GM18951 (cell line): ENCODE results near the gene AKAP12.

Experiments used
- POLR2A ChIP-seq: IDR thresholded peaks from 4 replicates; pipeline ENCODE4 v1.6.1; 2011; ENCODE audit warnings: mild to moderate bottlenecking; ENCODE audit not compliant: insufficient read length, insufficient read depth; ENCODE audit errors: extremely low read depth
- in situ Hi-C: fragments of 300-500 bp; cut with MboI; formaldehyde crosslinking; loops from one replicate; pipeline ENCODE4 v1.12.0; 2022; ENCODE audit warnings: low sequenced_read_pairs, mixed read lengths, inconsistent platforms; ENCODE audit not compliant: unreplicated experiment

AKAP12 gene

DNA sequence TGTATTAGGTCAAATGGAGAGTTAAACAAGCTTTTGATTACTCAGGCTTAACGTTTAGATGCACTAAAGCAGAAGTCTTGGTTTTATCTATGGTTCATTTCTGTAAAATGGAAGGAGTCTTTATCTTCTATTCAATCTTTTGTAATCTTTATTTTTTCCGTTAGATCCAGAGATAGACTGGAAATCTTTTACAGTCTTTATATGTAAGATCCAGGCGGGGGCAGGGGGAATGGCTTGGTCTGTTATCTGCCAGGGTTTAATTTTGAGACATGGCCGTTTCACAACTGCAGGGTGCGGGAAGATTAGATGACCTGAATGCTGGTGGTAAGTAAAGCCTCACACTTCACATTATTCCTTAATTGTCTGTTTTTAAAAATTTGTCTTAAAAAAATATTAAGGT, 3.7 kb downstream of the AKAP12 start:
- in situ Hi-C loops = no loop called here

DNA sequence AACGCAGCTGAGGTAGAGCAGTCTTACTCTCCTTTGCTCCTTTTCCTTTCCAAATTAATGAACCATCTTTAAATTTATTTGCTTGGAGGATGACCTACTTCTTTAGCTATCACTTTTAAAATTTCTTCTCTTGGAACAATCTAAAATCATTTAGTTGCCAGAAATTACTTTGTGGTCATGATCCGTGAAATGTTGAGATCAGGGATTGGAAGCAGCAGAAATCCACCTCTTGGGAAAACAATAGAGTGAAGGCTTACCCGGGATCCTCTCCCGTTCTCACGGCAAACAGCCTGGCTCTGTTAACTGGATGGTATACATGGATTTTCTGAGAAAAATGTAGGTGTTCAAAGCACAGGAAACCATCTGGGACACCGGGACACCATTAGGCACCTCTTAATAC, 7.7 kb downstream of the AKAP12 start:
- no peak for TF ChIP-seq POLR2A

More for the DNA sequence above, 3.7 kb downstream of the AKAP12 start:
- no peak for TF ChIP-seq POLR2A

DNA sequence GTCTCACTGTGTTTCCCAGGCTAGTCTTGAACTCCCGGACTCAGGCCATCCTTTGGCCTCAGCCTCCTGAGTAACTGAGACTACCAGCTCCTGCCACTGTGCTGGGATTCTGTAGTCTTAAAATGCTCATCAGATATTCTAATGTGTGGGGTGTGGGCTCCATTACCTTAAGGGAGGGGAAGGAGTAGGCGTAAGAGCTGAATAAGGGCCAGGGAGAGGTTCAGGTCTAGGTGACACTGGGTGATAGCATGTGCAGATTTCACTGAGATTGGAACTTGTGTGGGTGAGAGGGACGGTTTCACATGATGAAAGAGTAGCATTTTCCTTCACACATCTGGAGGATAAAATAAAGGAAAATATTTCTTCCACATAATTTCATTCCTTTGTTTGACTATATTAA, 8.5 kb downstream of the AKAP12 start:
- no peak for TF ChIP-seq POLR2A
- in situ Hi-C loops = no loop called here

More for the DNA sequence above, 7.7 kb downstream of the AKAP12 start:
- in situ Hi-C loops = no loop called here

DNA sequence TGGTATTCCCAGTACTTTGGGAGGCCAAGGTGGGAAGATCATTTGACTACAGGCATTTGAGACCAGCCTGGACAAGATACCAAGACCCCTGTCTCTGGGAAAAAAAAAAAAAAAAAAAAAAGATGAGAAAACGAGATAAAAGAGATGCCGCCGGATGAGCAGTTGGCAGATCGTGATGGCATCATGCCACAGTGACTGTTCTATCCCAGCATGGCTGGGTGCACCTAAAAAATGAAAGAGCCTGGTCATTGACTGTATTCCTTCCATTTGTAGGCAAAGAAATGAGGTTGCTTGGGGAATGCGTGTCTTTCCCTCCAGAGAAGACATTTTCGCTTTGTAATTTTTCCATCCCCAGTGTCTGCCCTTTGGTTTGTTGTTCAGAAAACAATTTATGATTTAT, 12.9 kb downstream of the AKAP12 start:
- no peak for TF ChIP-seq POLR2A
- in situ Hi-C loops = no loop called here

DNA sequence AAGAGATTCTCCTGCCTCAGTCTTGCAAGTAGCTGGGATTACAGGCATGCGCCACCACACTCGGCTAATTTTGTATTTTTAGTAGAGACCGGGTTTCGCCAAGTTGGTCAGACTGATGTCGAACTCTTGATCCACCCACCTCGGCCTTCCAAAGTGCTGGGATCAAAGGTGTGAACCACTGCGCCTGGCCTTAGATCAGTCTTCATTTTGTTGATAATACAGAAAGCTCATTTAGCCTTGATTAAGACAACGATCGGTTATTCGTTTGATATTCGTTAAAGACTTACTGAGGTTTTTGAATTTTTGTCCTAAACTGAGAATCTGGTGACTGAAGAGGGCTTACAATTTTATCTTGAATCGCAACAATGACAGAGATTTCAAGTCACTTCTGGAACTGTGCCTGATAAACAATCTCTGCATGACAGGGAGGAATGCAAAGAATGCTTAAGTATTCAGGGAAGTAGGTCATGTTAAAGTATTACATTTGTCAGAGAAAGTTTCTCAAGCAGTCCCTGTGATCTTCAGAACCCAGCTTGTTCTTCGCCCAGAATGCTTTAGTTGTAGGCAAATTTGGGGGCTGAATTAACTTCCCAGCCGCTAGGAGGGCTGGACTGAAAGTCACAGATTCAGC, 14.8 kb downstream of the AKAP12 start:
- in situ Hi-C loops = no loop called here
- TF ChIP-seq POLR2A = no peak

DNA sequence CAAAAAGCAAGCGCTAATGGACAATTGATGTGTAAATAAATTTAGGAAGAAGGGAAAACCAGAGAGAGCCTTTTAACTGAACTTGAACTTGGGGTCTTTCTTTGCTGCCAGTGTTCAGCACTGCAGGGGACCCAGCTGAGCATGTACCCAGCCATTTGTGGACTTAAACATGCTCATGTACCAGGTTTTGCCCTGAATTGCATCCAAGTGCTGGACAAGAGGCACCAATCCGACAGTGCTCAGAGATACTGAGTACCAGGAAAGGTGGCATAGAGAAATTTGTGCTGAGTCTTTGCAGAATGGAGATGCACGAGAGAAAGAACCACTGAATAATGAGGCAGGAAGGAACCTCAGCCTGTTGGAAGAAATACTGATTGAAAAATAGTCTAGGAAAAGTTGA, 16.0 kb downstream of the AKAP12 start:
- no peak for TF ChIP-seq POLR2A
- in situ Hi-C loops = no loop called here

DNA sequence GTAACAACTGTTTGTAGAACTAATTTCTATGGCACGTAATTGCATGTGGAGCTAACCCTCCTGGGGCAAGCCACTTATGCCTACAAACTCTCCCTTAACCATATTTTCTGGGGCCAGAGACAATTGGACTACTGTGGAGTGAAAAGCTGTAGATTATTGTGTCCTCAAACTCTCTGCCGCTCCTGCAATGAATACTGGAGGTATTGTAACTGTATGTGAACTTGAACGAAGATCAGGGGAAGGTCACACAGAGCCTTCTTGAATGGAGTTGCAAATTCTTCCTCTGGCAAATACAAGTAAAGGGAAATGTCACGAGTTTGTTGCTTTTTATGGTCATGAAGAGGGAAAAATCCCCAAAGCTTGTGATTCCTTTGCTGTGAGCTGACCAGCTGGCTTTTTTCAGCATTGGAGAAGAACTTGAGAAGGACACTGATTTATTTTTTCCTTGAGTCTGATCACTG, 18.2 kb downstream of the AKAP12 start:
- no peak for TF ChIP-seq POLR2A
- in situ Hi-C loops = no loop called here

DNA sequence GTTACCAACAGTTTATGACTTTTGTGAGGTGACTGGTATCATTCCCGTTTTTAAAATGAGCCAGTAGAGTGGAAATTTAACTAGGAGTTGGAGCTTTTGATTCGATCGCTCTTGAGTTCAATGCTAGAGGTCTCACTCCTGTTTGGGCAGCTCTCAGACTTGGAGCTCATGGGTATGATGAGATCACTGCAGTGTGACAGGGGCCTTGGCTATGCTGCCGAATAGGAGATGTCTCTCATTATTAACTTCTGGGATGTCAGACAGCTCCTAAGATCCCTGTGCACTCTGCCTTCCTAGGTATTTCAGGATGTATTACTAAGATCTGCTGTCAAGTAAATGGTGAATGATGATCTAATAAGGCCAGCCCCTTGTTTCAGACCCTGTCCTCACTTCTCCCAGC, 20.4 kb downstream of the AKAP12 start:
- no peak for TF ChIP-seq POLR2A
- in situ Hi-C loops = no loop called here

DNA sequence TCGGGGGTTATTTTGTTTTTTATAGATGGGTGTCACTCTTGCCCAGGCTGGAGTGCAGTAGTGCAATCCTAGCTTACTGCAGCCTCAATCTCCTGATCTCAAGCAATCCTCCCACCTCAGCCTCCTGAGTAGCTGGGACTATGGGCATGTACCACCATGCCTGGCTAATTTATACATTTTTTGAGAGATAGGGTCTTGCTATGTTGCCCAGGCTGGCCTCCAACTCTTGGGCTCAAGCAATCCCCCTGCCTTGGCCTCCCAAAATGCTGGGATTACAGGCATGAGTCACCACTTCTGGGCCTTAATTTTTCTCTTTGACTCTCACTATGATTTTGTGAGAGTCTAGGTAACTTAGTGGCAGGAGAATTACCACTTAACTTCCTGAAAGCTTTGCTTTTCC, 23.3 kb downstream of the AKAP12 start:
- TF ChIP-seq POLR2A = no peak
- in situ Hi-C loops = no loop called here

DNA sequence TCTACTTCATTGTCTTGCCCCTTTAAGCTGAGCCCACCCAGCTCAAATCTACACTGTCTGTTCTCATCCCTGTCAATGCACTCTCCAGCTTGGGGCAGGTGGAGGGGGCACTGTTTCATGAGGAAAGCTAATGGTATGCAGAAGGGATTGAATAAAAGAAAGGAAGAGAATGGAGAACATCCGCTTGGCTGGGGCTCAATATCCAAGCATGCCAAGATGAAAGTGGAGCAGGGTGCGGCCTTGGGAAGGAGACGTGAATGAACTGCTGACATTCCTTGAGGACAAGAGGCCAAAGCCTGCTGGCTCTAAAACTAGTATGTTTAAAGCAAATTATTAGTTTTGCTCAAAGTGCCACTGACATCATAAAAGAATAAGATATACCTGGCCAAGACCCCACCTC, 24.2 kb downstream of the AKAP12 start:
- TF ChIP-seq POLR2A = no peak
- in situ Hi-C loops = no loop called here

DNA sequence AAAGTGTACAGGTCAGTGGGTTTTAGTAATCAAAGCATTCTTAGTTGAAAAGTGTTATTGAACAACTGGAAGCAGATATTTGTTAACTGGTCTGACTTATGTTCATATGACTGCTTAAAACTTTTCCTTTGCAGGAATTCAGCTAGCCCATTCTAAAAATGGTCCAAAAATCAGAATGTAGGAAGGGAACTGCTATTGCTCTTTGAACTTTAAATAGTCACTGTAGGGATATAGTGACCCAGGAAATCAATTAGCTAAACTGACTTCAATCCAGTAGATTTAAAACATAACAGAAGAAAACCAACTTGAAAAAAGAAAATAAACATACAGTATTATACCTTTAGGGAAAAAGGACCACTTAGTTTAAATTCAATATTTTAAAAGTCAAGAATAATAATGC, 25.5 kb downstream of the AKAP12 start:
- in situ Hi-C loops = no loop called here
- no peak for TF ChIP-seq POLR2A

DNA sequence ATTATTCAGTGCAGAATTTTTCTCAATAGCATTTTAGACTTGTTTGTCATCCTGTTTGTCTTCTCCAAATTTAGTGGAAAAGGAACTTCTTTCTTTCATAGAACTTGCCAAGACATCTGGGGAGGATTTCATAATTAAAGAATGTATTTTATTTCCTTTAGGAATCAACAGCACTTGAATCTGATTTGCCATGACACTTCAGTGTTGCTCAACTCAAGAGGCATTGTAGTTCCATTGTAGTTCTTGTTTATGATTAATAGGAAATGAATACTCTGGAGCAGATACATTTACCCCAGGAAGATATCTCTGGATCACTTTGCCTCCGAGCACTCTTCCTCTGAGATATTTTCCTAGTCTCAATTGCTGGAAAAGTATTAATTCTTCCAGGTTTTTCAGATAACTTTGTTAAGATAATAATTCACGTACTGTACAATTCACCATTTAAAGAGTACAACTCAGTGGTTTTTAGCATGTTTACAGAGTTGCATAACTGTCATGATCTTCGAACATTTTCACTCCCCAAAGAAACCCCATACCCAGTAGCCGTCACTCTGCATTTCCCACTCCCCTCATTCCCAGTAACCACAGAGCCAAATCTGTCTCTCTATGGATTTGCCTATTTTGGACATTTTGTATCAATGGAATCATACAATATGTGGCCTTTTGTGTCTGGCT, 29.7 kb downstream of the AKAP12 start:
- in situ Hi-C loops = no loop called here
- no peak for TF ChIP-seq POLR2A

DNA sequence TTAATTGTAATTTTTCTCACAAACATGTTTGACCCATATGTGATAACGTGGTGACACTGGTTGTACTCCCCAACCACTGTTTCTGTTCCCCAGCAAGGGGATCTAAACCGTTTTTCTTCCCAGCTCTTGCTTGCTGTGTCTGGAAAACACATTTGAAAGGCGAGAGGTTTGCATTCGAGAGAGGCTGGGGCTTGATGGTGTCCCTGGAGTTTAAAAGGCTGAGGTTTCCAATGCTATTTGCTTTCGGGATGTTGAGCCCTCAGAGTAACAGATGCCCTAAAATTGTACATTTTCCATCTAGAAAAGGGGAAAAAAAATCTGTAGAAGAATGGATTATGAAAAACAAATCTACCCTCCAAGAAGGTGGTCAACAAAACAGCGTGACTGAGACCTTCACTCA, 35.4 kb downstream of the AKAP12 start:
- no peak for TF ChIP-seq POLR2A
- in situ Hi-C loops = no loop called here

DNA sequence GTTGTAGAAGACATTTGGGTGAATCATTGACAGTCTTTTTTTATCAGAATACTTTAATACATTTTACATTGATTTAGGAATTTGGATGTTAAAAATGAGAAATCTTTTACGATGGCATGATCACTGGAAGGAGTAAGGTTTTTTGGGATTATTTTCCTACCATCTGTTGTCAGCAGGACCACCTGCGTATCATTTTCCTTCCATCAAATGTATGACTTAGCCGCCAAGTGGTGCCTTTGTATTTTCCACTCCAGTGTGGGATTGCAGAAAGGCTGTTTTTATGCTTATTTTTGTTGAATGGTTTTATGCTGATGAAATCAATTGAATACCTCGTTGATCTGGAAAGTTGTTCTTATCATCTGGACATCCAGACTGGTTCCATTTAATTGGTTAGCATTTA, 35.8 kb downstream of the AKAP12 start:
- TF ChIP-seq POLR2A = no peak
- in situ Hi-C loops = no loop called here
